Activated gamma-delta T cell treated with Interleukin-2 at 50 U/mL for 16 hours (primary cell): ENCODE measurements around the gene PCDHGB3.
"Not testable (repeated sequence)": the region's sequence is repeated elsewhere in the genome, so short reads cannot be mapped to it uniquely, and the experiment has no call there.

Source experiments
- DNase-seq: peaks from one replicate; pipeline ENCODE4 v3.0.0-alpha.2; 2020

Gene PCDHGB3

GRCh38 chr5:141369994-141370848, at the start of gene PCDHGB3:
PCDHGB3 (plus strand) TSS chr5:141370242; CDS start chr5:141370395, 153 bp downstream.
- no peak for DNase-seq

DNA sequence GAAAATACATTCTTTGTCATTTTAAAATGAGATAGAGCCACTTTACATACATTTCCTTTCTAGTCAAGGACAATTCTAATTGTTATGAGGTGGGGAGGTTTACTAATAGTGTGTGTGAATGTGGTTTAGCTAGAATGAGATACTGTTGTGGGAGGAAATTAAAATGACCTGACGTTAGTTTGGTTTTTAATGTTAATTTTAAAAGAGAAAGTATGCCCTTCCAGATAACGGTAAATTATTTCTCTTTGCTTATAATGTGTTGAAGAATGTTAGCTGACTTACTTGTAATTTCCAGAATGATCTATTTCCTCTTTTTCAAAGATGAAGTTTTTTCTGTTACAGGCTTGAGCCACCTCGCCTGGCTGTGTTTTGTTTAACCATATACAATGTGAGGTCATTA, 47.8 kb upstream of the PCDHGB3 start:
- no peak for DNase-seq

DNA sequence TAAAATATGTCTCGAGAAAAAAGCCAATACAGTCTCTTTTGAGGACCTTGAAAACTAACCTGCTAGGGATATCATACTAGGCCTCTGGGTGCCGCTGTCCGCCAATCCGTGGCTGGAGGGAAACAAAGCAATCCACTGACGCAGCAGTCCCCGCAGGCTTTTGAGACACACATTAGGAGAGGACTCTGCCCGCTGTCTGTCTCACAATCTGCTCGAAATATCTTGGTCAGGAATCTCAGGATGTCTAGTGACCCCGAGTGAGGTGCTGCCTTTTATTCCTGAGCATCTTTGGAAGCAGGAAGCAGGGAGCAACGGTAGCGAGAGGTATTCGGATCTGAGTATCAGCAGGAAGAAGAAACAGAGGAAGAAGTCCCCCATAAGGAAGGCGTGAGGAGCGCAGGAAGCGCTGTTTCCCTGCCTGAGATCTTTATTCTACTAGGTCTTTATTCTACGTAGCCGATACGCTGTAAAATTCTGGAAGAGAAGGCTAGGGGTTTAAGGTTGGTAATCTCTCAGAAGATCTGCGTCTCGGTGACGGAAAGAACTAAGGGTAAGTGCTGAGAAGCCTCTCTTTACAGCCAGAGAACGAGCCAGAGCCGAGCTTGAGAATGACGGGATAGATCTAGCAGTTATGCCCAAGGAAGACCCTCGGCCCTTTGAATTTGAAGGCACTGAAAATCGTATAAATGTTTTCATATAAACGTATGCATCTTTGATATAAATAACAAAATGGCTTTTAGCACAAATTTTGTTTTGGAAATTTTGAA, 43.8 kb upstream of the PCDHGB3 start:
- DNase-seq: peak; percentile 64

- no peak for DNase-seq
These were observed 41.8 kb upstream of the PCDHGB3 start for GRCh38 chr5:141328231-141328630.

GRCh38 chr5:141330299-141331080, 39.6 kb upstream of the PCDHGB3 start, which contains the start of gene PCDHGA1:
PCDHGA1 (plus strand) TSS chr5:141330514.
- no peak for DNase-seq

GRCh38 chr5:141332571-141332970, 37.5 kb upstream of the PCDHGB3 start:
- not testable (repeated sequence) for DNase-seq

DNA sequence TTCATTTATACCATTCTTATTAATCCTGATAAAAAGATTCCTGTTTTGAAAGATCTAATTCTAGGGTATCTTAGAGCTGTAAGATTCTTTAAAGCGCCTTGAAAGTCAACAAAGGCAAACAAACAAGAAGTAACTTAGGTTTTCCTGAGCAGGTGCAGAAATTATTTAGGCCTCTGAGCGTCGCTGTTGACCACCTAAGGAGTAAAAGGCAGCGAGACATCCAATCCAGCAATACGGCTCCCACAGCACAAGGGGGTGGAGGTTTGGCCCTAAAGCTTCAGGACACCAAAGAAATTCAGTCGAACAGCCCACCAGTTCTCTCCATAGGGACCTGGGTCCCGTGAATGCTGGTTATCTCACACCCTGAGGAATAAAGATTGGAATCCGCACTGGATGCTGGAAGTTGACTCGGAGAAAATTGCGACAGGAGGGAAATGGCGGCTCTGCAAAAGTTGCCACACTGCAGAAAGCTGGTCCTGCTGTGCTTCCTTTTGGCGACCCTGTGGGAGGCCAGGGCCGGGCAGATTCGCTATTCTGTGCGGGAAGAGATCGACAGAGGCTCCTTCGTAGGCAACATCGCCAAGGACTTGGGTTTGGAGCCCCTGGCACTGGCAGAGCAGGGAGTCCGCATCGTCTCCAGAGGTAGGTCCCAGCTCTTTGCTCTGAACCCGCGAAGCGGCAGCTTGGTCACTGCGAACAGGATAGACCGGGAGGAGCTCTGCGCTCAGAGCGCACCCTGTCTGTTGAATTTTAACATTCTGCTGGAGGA, 31.3 kb upstream of the PCDHGB3 start, which contains the start of gene PCDHGA2:
TSS of gene PCDHGA2 (plus strand) at position 223 of the 769 bp plus-strand sequence.
- DNase-seq: no peak

GRCh38 chr5:141340781-141341354, 29.2 kb upstream of the PCDHGB3 start:
- not testable (repeated sequence) for DNase-seq

DNA sequence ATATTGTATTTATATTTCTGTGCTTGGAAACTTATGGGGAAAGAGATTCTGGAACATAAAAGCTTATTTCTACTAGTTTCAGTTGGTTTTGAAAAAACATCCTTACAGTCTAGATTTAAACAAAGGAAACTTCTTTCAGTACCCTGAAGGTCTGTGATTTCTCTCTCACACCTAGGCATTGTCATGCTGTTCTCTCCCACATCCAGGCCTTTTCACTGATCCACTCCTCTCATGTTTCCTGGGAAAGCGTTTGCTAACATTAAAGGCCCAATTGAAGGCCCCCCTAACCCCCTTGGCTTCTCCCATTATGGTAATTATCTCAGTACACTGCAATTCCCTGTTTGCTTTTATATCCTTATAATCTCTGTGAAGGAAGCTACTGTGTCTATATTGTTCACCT, 27.3 kb upstream of the PCDHGB3 start:
- DNase-seq: no peak

DNA sequence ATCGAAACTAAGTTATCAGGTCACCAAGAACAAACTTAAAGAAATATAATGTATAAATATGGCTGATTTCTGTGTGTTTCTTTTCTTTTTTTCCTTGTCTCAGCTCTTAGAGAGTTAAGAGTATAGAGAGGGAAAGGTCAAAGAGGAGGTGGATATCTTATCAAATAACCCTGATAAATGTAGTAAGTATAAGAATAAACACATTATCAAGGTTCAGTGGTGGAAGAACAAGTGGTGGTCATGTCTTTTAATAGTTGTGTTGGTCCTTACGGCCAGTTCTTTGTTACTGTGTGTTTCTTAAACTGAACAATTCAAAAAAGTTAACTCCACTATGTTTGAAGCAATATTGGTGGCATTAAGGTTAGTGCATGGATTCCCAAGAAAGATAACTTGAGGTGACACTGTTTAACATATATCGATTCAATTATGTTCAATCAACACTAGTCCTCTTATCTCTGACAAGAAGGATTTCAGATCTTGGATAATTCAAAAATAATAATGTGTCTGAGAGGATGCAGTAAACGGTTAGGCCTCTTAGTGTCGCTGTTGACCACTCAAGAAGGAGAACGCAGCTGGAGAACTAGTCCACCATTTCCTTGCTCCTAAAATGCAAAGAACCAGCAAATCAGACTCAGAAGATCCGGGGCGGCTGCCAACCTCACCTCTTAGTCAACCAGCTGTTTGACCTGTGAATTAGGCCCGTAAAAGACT, 26.6 kb upstream of the PCDHGB3 start, which contains the start of gene PCDHGA3:
TSS of gene PCDHGA3 (plus strand) at position 588 of the 711 bp plus-strand sequence. CDS start 205 bp downstream, outside the sequence.
- DNase-seq: no peak

DNA sequence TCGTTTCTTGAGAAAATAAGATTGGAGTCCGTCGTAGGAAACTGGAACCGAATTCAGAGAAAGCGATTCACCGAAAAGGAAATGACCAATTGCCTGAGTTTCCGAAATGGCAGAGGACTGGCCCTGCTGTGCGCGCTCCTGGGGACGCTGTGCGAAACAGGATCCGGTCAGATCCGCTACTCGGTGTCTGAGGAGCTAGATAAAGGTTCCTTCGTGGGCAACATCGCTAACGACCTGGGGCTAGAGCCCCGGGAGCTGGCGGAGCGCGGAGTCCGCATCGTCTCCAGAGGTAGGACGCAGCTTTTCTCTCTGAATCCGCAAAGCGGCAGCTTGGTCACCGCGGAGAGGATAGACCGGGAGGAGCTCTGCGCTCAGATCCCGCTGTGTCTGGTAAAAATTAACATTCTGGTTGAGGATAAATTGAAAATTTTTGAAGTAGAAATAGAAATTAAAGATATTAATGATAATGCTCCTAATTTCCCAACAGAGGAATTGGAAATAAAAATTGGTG, 26.0 kb upstream of the PCDHGB3 start:
- DNase-seq: no peak

DNA sequence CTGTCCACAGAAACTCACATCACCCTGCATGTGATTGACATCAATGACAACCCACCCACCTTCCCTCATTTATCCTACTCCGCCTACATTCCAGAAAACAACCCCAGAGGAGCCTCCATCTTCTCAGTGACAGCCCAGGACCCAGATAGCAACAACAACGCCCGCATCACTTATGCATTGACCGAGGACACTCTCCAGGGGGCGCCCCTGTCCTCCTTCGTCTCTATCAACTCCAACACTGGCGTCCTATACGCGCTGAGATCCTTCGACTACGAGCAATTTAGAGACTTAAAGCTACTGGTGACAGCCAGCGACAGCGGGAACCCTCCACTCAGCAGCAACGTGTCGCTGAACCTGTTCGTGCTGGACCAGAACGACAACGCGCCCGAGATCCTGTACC, 24.7 kb upstream of the PCDHGB3 start:
- no peak for DNase-seq

- DNase-seq: not testable (repeated sequence)
These were observed 24.0 kb upstream of the PCDHGB3 start for GRCh38 chr5:141346017-141346416.

DNA sequence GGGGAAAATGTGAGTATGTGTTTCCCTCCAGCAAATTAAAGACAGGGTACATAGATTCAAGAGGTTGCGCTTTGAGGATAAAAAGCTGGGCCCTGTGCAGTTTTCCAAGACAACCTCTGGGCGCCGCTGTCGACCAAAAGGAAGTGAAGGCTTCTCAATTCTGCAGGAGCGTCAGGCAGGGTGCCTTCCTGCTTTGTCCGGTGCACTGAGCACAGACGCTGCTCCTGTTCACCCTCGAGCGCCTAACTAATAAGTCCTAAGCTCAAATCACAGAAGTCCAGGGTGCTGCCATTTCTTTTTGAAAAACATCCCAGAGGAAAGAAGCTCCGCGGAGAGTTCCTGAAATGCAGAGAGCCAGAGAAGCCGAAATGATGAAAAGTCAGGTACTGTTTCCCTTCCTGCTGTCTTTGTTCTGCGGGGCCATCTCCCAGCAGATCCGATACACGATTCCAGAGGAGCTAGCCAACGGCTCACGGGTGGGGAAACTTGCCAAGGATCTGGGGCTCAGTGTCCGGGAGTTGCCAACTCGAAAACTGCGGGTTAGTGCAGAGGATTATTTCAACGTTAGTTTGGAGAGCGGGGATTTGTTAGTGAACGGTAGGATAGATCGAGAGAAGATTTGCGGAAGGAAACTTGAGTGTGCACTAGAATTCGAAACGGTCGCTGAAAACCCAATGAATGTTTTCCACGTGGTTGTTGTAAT, 20.0 kb upstream of the PCDHGB3 start, which contains the start of gene PCDHGB1:
TSS of gene PCDHGB1 (plus strand) at position 183 of the 703 bp plus-strand sequence. CDS start at position 345, 162 bp downstream.
- DNase-seq: no peak

DNA sequence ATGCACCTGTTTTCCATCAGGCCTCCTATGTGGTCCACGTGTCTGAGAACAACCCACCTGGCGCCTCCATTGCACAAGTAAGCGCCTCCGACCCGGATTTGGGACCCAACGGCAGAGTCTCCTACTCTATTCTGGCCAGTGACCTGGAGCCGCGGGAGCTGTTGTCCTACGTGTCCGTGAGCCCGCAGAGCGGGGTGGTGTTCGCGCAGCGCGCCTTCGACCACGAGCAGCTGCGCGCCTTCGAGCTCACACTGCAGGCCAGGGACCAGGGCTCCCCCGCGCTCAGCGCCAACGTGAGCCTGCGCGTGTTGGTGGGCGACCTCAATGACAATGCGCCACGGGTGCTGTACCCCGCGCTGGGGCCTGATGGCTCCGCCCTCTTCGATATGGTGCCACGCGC, 18.5 kb upstream of the PCDHGB3 start:
- DNase-seq: no peak

DNA sequence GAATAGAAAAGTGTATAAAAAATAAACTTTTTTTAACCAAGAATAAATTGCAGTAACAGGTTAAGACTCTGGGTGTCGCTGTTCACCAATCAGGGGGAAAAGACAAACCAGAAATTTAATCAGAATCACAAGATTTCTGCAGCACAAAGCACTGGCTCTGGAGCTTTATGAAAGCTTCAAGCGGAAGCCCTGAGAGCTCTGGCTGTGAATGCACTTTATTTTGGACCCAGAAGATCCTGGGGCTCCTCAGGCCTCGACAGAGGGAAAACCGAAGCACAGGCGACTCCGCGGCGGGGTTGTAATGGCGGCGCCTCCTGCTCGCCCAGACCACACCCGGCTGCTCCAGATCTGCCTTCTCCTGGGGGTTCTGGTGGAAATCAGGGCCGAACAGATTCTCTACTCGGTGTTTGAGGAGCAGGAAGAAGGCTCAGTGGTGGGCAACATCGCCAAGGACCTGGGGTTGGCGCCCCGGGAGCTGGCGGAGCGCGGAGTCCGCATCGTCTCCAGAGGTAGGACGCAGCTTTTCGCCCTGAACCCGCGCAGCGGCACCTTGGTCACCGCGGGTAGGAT, 15.1 kb upstream of the PCDHGB3 start, which contains the start of gene PCDHGA4:
TSS of gene PCDHGA4 (plus strand) at position 122 of the 570 bp plus-strand sequence. CDS start at position 209, 87 bp downstream.
- DNase-seq: no peak

GRCh38 chr5:141355641-141356040, 14.4 kb upstream of the PCDHGB3 start:
- no peak for DNase-seq

DNA sequence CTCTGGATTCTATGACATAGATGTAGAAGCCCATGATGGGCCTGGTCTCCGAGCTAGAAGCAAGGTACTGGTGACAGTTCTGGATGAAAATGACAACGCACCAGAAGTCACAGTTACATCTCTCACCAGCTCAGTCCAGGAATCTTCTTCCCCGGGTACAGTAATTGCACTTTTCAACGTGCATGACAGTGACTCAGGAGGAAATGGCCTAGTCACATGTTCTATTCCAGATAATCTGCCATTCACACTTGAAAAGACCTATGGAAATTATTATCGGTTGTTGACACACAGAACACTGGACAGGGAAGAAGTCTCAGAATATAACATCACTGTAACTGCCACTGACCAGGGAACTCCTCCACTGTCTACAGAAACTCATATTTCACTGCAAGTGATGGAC, 13.9 kb upstream of the PCDHGB3 start:
- no peak for DNase-seq

DNA sequence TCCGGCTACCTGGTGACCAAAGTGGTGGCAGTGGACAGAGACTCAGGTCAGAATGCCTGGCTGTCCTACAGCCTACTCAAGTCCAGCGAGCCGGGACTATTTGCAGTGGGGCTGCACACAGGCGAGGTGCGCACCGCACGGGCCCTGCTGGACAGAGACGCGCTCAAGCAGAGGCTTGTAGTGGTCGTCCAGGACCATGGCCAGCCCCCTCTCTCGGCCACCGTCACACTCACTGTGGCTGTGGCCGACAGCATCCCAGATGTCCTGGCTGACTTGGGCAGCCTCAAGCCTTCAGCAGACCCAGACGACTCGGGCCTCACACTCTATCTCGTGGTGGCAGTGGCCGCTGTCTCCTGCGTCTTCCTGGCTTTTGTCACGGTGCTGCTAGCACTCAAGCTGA, 13.1 kb upstream of the PCDHGB3 start:
- DNase-seq: no peak
